ENCODE results near the gene GRAMD4. TPM values are rescaled to one million over a fixed set of nuclear protein-coding genes. Genes with fewer than 3 reads are reported as not detected.

GRAMD4 gene
- total and polyA plus RNA-seq, 4 donors, result 16.3 to 67.7 (median 21.2) TPM

- Histone ChIP-seq H3K9ac (ENCODE audit: insufficient read depth in 1 of 2, low read length in 2 of 2) (no peak overlapping the region), H3K4me3 (no peak overlapping the region), H3K27ac (ENCODE audit: low read depth in 1 of 2, low read length in 1 of 2) (no peak overlapping the region), H3K27me3 (ENCODE audit: control insufficient read depth in 3 of 3, insufficient read depth in 3 of 3, low read length in 2 of 3) (no peaks in the 10 kb centered on the region), H3K4me1 (ENCODE audit: control insufficient read depth in 5 of 5, insufficient read depth in 5 of 5, low read length in 5 of 5) (peaks cover 0 to 6% (median 0%) of the 10 kb centered on the region in 5 donors), H3K9me3 (ENCODE audit: control insufficient read depth in 4 of 4, insufficient read depth in 3 of 4, low read length in 3 of 4) (no peaks in the 10 kb centered on the region), H3K36me3 (ENCODE audit: control insufficient read depth in 4 of 4, insufficient read depth in 4 of 4, low read length in 4 of 4) (peaks cover 0 to 19% (median 0%) of the 10 kb centered on the region in 4 donors)
- no peak for DNase-seq
- WGBS, 2 donors, result 92 to 95% methylated on average over 23 of the region's 23 CpGs
- ATAC-seq (ENCODE audit: insufficient read depth, low FRiP score), result no peak
- TF ChIP-seq CTCF (IDR thresholded peaks at IDR 0.05; ENCODE audit: control extremely low read depth, extremely low read depth), result no peak
Measured at GRCh38 chr22:46626356-46626755, 6.2 kb downstream of the GRAMD4 start.

GRCh38 chr22:46626911-46627805, 7.0 kb downstream of the GRAMD4 start:
- Histone ChIP-seq H3K4me1 (ENCODE audit: control insufficient read depth in 5 of 5, insufficient read depth in 5 of 5, low read length in 5 of 5) (peaks cover 0 to 6% (median 0%) of the 10 kb centered on the region in 5 donors), H3K4me3 (no peak overlapping the region), H3K9me3 (ENCODE audit: control insufficient read depth in 4 of 4, insufficient read depth in 3 of 4, low read length in 3 of 4) (no peaks in the 10 kb centered on the region), H3K9ac (ENCODE audit: insufficient read depth in 1 of 2, low read length in 2 of 2) (no peak overlapping the region), H3K27ac (ENCODE audit: low read depth in 1 of 2, low read length in 1 of 2) (no peak overlapping the region), H3K27me3 (ENCODE audit: control insufficient read depth in 3 of 3, insufficient read depth in 3 of 3, low read length in 2 of 3) (no peaks in the 10 kb centered on the region), H3K36me3 (ENCODE audit: control insufficient read depth in 4 of 4, insufficient read depth in 4 of 4, low read length in 4 of 4) (peaks cover 0 to 19% (median 0%) of the 10 kb centered on the region in 4 donors)
- WGBS, 2 donors, result 94% methylated on average over 38 to 39 of the region's 39 CpGs
- DNase-seq, result no peak
- no peak for TF ChIP-seq CTCF (IDR thresholded peaks at IDR 0.05; ENCODE audit: control extremely low read depth, extremely low read depth)
- no peak for ATAC-seq (ENCODE audit: insufficient read depth, low FRiP score)

- TF ChIP-seq CTCF (IDR thresholded peaks at IDR 0.05; ENCODE audit: control extremely low read depth, extremely low read depth), result no peak
- ATAC-seq (ENCODE audit: insufficient read depth, low FRiP score), result no peak
- no peak overlapping the region for H3K4me3 ChIP-seq
- peaks cover 0 to 19% (median 0%) of the 10 kb centered on the region in 4 donors for H3K36me3 ChIP-seq (ENCODE audit: control insufficient read depth in 4 of 4, insufficient read depth in 4 of 4, low read length in 4 of 4)
- no peak overlapping the region for H3K9ac ChIP-seq (ENCODE audit: insufficient read depth in 1 of 2, low read length in 2 of 2)
- no peaks in the 10 kb centered on the region for H3K27me3 ChIP-seq (ENCODE audit: control insufficient read depth in 3 of 3, insufficient read depth in 3 of 3, low read length in 2 of 3)
- H3K27ac ChIP-seq (ENCODE audit: low read depth in 1 of 2, low read length in 1 of 2), result no peak overlapping the region
- H3K9me3 ChIP-seq (ENCODE audit: control insufficient read depth in 4 of 4, insufficient read depth in 3 of 4, low read length in 3 of 4), result no peaks in the 10 kb centered on the region
- WGBS, 2 donors, result 95 to 96% methylated on average over 31 of the region's 31 CpGs
- H3K4me1 ChIP-seq (ENCODE audit: control insufficient read depth in 5 of 5, insufficient read depth in 5 of 5, low read length in 5 of 5), result peaks cover 0 to 6% (median 0%) of the 10 kb centered on the region in 5 donors
- DNase-seq, result no peak
Measured at GRCh38 chr22:46627806-46628482, 7.8 kb downstream of the GRAMD4 start.

Measured in lung (tissue), 12 donors.